ENCODE results near the gene TSNAX.
"Not testable (repeated sequence)": the region's sequence is repeated elsewhere in the genome, so short reads cannot be mapped to it uniquely, and the experiment has no call there.

TSNAX gene

GRCh38 chr1:231528172-231529029, at the start of gene TSNAX:
TSNAX (plus strand) TSS chr1:231528669; CDS start chr1:231528811, 142 bp downstream.
- no peak for DNase-seq

GRCh38 chr1:231478811-231479210, 49.7 kb upstream of the TSNAX start:
- no peak for DNase-seq

- no peak for DNase-seq
These were observed 48.5 kb upstream of the TSNAX start for GRCh38 chr1:231480008-231480407.

GRCh38 chr1:231481289-231481688, 47.2 kb upstream of the TSNAX start:
- DNase-seq: no peak

- no peak for DNase-seq
These were observed 43.3 kb upstream of the TSNAX start for GRCh38 chr1:231485029-231485784.

- DNase-seq: no peak
These were observed 41.5 kb upstream of the TSNAX start for GRCh38 chr1:231487019-231487418.

GRCh38 chr1:231487910-231488309, 40.6 kb upstream of the TSNAX start:
- no peak for DNase-seq

- no peak for DNase-seq
These were observed 34.9 kb upstream of the TSNAX start for GRCh38 chr1:231493421-231494185.

- no peak for DNase-seq
These were observed 33.9 kb upstream of the TSNAX start for GRCh38 chr1:231494439-231495110.

GRCh38 chr1:231497629-231498152, 30.8 kb upstream of the TSNAX start:
- no peak for DNase-seq

GRCh38 chr1:231499148-231499763, 29.2 kb upstream of the TSNAX start:
- DNase-seq: no peak

GRCh38 chr1:231500666-231501065, 27.8 kb upstream of the TSNAX start:
- no peak for DNase-seq

- not testable (repeated sequence) for DNase-seq
These were observed 25.3 kb upstream of the TSNAX start for GRCh38 chr1:231503168-231503567.

- no peak for DNase-seq
These were observed 20.8 kb upstream of the TSNAX start for GRCh38 chr1:231507476-231508355.

- no peak for DNase-seq
These were observed 20.0 kb upstream of the TSNAX start for GRCh38 chr1:231508497-231508896.

GRCh38 chr1:231508941-231509340, 19.5 kb upstream of the TSNAX start:
- DNase-seq: no peak

GRCh38 chr1:231512147-231512698, 16.2 kb upstream of the TSNAX start:
- no peak for DNase-seq

GRCh38 chr1:231515748-231516147, 12.7 kb upstream of the TSNAX start:
- DNase-seq: no peak

- DNase-seq: no peak
These were observed 11.4 kb upstream of the TSNAX start for GRCh38 chr1:231517076-231517475.

- DNase-seq: no peak
These were observed 9.9 kb upstream of the TSNAX start for GRCh38 chr1:231518485-231519034.
